DOHH2 (cell line): ENCODE results near the gene KMT2B.

ENCODE experiments used
- H3F3A ChIP-seq: fragments of 200-600 bp; sonication (generic), shearing (Covaris generic); 2 replicates; pipeline ENCODE4 v1.6.0; 2016; ENCODE audit warnings: antibody characterized with exemption, mild to moderate bottlenecking; ENCODE audit not compliant: control insufficient read depth, insufficient read depth
- H3K27ac ChIP-seq: fragments of 200-600 bp; sonication (generic); 2 replicates; pipeline ENCODE4 v1.5.1; 2014; ENCODE audit warnings: low read depth, mild to moderate bottlenecking, low read length, moderate library complexity
- H3K27me3 ChIP-seq: fragments of 200-600 bp; sonication (generic); 2 replicates; pipeline ENCODE4 v1.6.1; 2014; ENCODE audit warnings: mild to moderate bottlenecking, low read length, mixed read lengths; ENCODE audit not compliant: control insufficient read depth
- H3K36me3 ChIP-seq: fragments of 200-600 bp; sonication (generic); 2 replicates; pipeline ENCODE4 v1.6.1; 2014; ENCODE audit warnings: mild to moderate bottlenecking, low read length, moderate library complexity, mixed read lengths; ENCODE audit not compliant: control insufficient read depth
- H3K4me1 ChIP-seq: fragments of 200-600 bp; sonication (generic); 2 replicates; pipeline ENCODE4 v1.6.1; 2014; ENCODE audit warnings: mild to moderate bottlenecking, low read length, mixed read lengths; ENCODE audit not compliant: control insufficient read depth
- H3K4me2 ChIP-seq: fragments of 200-600 bp; sonication (generic); 2 replicates; pipeline ENCODE4 v1.6.0; 2014; ENCODE audit warnings: mild to moderate bottlenecking, low read length, moderate library complexity
- H3K4me3 ChIP-seq: fragments of 200-600 bp; sonication (generic); 2 replicates; pipeline ENCODE4 v1.5.1; 2014; ENCODE audit warnings: mild to moderate bottlenecking, low read length, mixed read lengths
- H3K79me2 ChIP-seq: fragments of 200-600 bp; sonication (generic); 2 replicates; pipeline ENCODE4 v1.6.1; 2014; ENCODE audit warnings: mild to moderate bottlenecking, low read length, mixed read lengths; ENCODE audit not compliant: control insufficient read depth
- H3K9me2 ChIP-seq: fragments of 200-600 bp; sonication (generic); replicated peaks from 2 replicates; pipeline ENCODE4 v1.6.1; 2014; ENCODE audit warnings: mild to moderate bottlenecking, low read length, mixed read lengths; ENCODE audit not compliant: control insufficient read depth
- H3K9me3 ChIP-seq: fragments of 200-600 bp; sonication (generic); 2 replicates; pipeline ENCODE4 v1.6.1; 2014; ENCODE audit warnings: antibody characterized with exemption, low read length, mixed read lengths; ENCODE audit not compliant: control insufficient read depth, insufficient read depth
- H4K20me1 ChIP-seq: fragments of 200-600 bp; sonication (generic); 2 replicates; pipeline ENCODE4 v1.6.0; 2014; ENCODE audit warnings: low read depth, mild to moderate bottlenecking, antibody characterized with exemption, low read length, moderate library complexity; ENCODE audit not compliant: control insufficient read depth, insufficient read depth
- CTCF ChIP-seq: fragments of 200-600 bp; sonication (generic); IDR thresholded peaks from one replicate; pipeline ENCODE4 v1.5.1; 2014; ENCODE audit warnings: antibody characterized with exemption, mild to moderate bottlenecking, low read depth, low read length; ENCODE audit not compliant: poor library complexity, severe bottlenecking
- EZH2phosphoT487 ChIP-seq: fragments of 200-600 bp; sonication (generic); IDR thresholded peaks from 2 replicates; pipeline ENCODE4 v1.6.1; 2017; ENCODE audit warnings: borderline replicate concordance, mild to moderate bottlenecking, antibody characterized with exemption, low read length, moderate library complexity, mixed read lengths

KMT2B gene

GRCh38 chr19:35704218-35704617 is 13.6 kb upstream of the KMT2B start, which contains the start of gene ZBTB32:
Gene ZBTB32 (plus strand): TSS chr19:35704558. CDS start chr19:35714627, 10,069 bp downstream.
- no peak within 1 kb of the TSS for H3K27ac ChIP-seq
- H3K4me1 ChIP-seq, result peaks cover 5% of the 10 kb centered on the region
- H3K9me3 ChIP-seq, result no peaks in the 10 kb centered on the region
- H3K9me2 ChIP-seq, result no peaks in the 10 kb centered on the region
- no peaks in the 10 kb centered on the region for H4K20me1 ChIP-seq
- peaks cover 6% of the 10 kb centered on the region; the same call in 1 of the 2 replicates for H3K27me3 ChIP-seq
- H3K4me3 ChIP-seq, result no peak within 1 kb of the TSS
- H3K36me3 ChIP-seq, result no peaks in the 10 kb centered on the region
- no peaks in the 10 kb centered on the region for H3K79me2 ChIP-seq
- H3F3A ChIP-seq, result no peaks in the 10 kb centered on the region
- H3K4me2 ChIP-seq, result peak within 1 kb of the TSS; percentile 96; the same call in 1 of the 2 replicates
- TF ChIP-seq CTCF (no peak), EZH2phosphoT487 (no peak)

GRCh38 chr19:35708391-35708790 is 9.4 kb upstream of the KMT2B start:
- TF ChIP-seq EZH2phosphoT487, result no peak
- no peak for TF ChIP-seq CTCF
- H3K9me3 ChIP-seq, result no peaks in the 10 kb centered on the region
- H3K4me1 ChIP-seq, result peaks cover 22% of the 10 kb centered on the region
- H3K4me2 ChIP-seq, result no peak overlapping the region
- H3K36me3 ChIP-seq, result no peaks in the 10 kb centered on the region
- H3K79me2 ChIP-seq, result no peaks in the 10 kb centered on the region
- H3K9me2 ChIP-seq, result no peaks in the 10 kb centered on the region
- no peak overlapping the region for H3K27ac ChIP-seq
- H3K4me3 ChIP-seq, result no peak overlapping the region
- no peaks in the 10 kb centered on the region for H4K20me1 ChIP-seq
- peaks cover 23% of the 10 kb centered on the region for H3K27me3 ChIP-seq
- H3F3A ChIP-seq, result no peaks in the 10 kb centered on the region

- Histone ChIP-seq H3F3A (no peaks in the 10 kb centered on the region), H4K20me1 (no peaks in the 10 kb centered on the region), H3K9me2 (no peaks in the 10 kb centered on the region), H3K9me3 (no peaks in the 10 kb centered on the region), H3K27me3 (peaks cover 23% of the 10 kb centered on the region), H3K27ac (no peak overlapping the region), H3K36me3 (no peaks in the 10 kb centered on the region), H3K4me2 (no peak overlapping the region), H3K79me2 (peaks cover 3% of the 10 kb centered on the region; the same call in 1 of the 2 replicates), H3K4me1 (peaks cover 30% of the 10 kb centered on the region), H3K4me3 (no peak overlapping the region)
- TF ChIP-seq CTCF (no peak), EZH2phosphoT487 (no peak)
Observed at GRCh38 chr19:35710784-35711723, 6.7 kb upstream of the KMT2B start.
